Hypothalamus (tissue), 51 donors: ENCODE data around the gene GPS2.

Source experiments
- DNase-seq, 51 donors: peaks; one replicate each; lab custom pipeline; 2025; lab: John Stamatoyannopoulos, UW

The GPS2 gene

DNA sequence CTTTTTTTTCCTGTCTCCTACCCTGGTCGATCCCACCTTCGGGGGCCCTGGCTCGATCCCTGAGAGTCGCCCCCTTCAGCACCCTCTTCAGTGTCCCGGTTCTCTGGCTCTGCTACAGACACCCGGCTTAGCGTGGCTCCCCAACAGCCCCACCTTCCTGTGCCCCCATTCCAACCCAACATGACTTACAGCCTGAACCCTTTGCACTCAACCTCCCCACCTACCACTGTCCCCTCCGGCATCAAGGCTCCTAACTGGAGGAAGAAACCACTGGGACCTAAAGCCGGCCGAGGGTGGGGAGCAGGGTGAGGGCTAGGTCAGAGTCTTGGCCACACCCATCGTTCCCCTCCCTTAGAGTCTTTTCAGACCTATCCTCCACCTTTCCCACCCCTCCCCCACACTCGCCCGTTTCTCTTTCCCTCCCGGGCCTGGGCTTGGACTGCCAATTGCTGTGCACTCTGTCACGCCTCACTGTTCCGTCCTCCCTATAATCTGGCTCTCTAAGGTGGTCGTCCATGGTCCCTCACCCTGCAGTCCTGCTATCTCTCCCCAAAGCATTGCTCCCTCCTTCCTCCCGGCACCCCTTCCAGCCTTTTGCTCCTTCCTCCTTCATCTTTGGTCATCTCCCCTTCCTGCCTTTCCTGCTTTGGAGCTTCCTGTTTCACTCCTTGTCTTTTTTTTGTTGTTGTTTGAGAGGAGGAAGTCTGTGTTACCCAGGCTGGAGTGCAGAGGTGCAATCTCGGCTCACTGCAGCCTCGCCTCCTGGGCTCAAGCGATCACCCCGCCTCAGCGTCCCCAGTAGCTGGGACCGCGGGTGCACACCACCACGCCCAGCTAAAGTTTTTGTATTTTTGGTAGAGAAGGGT lies 52.0 kb downstream of the GPS2 start:
- DNase-seq, result no peak
